Mesenchymal stem cell (in vitro differentiated cells and primary cell): Measurements from ENCODE around the gene KIF6.

Experiments
- DNase-seq: peaks from one replicate; pipeline ENCODE4 v3.0.0-alpha.2; 2013
- H2AFZ ChIP-seq: one replicate; pipeline ENCODE4 v1.6.1; 2013; ENCODE audit warnings: low read depth, mild to moderate bottlenecking, control low read depth, inconsistent platforms, low read length, moderate library complexity
- H2AK5ac ChIP-seq: 2 replicates; pipeline ENCODE4 v1.6.1; 2013; ENCODE audit warnings: low read length, moderate library complexity, mild to moderate bottlenecking, inconsistent platforms; ENCODE audit not compliant: severe bottlenecking
- H2BK120ac ChIP-seq: one replicate; pipeline ENCODE4 v1.6.1; 2013; ENCODE audit warnings: low read depth, mild to moderate bottlenecking, inconsistent platforms, low read length, moderate library complexity
- H2BK12ac ChIP-seq, 2 experiments: one replicate each; pipeline ENCODE4 v1.6.1; 2013; ENCODE audit warnings: inconsistent platforms in 2 of 2, low read length in 2 of 2, mild to moderate bottlenecking in 2 of 2, moderate library complexity in 2 of 2, control low read depth in 1 of 2
- H2BK15ac ChIP-seq: one replicate; pipeline ENCODE4 v1.6.1; 2013; ENCODE audit warnings: mild to moderate bottlenecking, low read depth, inconsistent platforms; ENCODE audit not compliant: poor library complexity, severe bottlenecking
- H2BK5ac ChIP-seq: 2 replicates; pipeline ENCODE4 v1.6.1; 2013; ENCODE audit warnings: low read depth, mild to moderate bottlenecking, low read length, control low read depth, inconsistent platforms; ENCODE audit not compliant: poor library complexity, severe bottlenecking
- H3K14ac ChIP-seq, 2 experiments: one replicate each; pipeline ENCODE4 v1.6.1; 2013; ENCODE audit warnings: inconsistent platforms in 2 of 2, low read length in 2 of 2, control low read depth in 1 of 2, mild to moderate bottlenecking in 1 of 2, moderate library complexity in 1 of 2
- H3K18ac ChIP-seq, 2 experiments: one replicate each; pipeline ENCODE4 v1.6.1; 2013; ENCODE audit warnings: inconsistent platforms in 2 of 2, low read length in 2 of 2, control low read depth in 1 of 2, low read depth in 1 of 2, mild to moderate bottlenecking in 1 of 2
- H3K23ac ChIP-seq, 2 experiments: one replicate each; pipeline ENCODE4 v1.6.1; 2013; ENCODE audit warnings: inconsistent platforms in 2 of 2, low read length in 2 of 2, mild to moderate bottlenecking in 2 of 2, moderate library complexity in 2 of 2, control low read depth in 1 of 2
- H3K27ac ChIP-seq: 2 replicates; pipeline ENCODE4 v1.5.1; 2013; ENCODE audit warnings: mild to moderate bottlenecking, moderate library complexity, low read length, control low read depth, inconsistent platforms; ENCODE audit not compliant: poor library complexity, severe bottlenecking
- H3K27me3 ChIP-seq, 2 experiments: 2 replicates each; pipeline versions ENCODE4 v1.6.1 to v1.7.0; 2013; ENCODE audit warnings: low read length in 2 of 2, mild to moderate bottlenecking in 2 of 2, moderate library complexity in 2 of 2, control low read depth in 1 of 2, inconsistent platforms in 1 of 2; ENCODE audit not compliant: control insufficient read depth in 1 of 2, insufficient read depth in 1 of 2
- H3K36me3 ChIP-seq, 2 experiments: 2 replicates each; pipeline versions ENCODE4 v1.6.1 to v1.7.0; 2013; ENCODE audit warnings: low read length in 2 of 2, control low read depth in 1 of 2, inconsistent platforms in 1 of 2, low read depth in 1 of 2, mild to moderate bottlenecking in 1 of 2; ENCODE audit not compliant: insufficient read depth in 2 of 2, control insufficient read depth in 1 of 2
- H3K4ac ChIP-seq, 2 experiments: one replicate each; pipeline ENCODE4 v1.6.1; 2013; ENCODE audit warnings: inconsistent platforms in 2 of 2, low read length in 2 of 2, mild to moderate bottlenecking in 2 of 2, moderate library complexity in 2 of 2, control low read depth in 1 of 2, low read depth in 1 of 2
- H3K4me1 ChIP-seq: 2 replicates; pipeline ENCODE4 v1.6.1; 2013; ENCODE audit warnings: low read depth, low read length, control low read depth; ENCODE audit not compliant: control insufficient read depth, insufficient read depth
- H3K4me2 ChIP-seq: 2 replicates; pipeline ENCODE4 v1.6.1; 2013; ENCODE audit warnings: low read length, mild to moderate bottlenecking, inconsistent platforms; ENCODE audit not compliant: poor library complexity, severe bottlenecking
- H3K4me3 ChIP-seq, 2 experiments: 2 replicates each; pipeline versions ENCODE4 v1.5.1 to v1.7.0; 2013; ENCODE audit warnings: low read length in 2 of 2, mild to moderate bottlenecking in 2 of 2, control low read depth in 1 of 2, low read depth in 1 of 2; ENCODE audit not compliant: insufficient read depth in 1 of 2
- H3K79me1 ChIP-seq: replicated peaks from 2 replicates; pipeline ENCODE4 v1.6.1; 2013; ENCODE audit warnings: mild to moderate bottlenecking, control low read depth, low read length, inconsistent platforms; ENCODE audit not compliant: poor library complexity, severe bottlenecking
- H3K9ac ChIP-seq: 2 replicates; pipeline ENCODE4 v1.7.0; 2013; ENCODE audit warnings: mild to moderate bottlenecking, low read length, moderate library complexity
- H3K9me3 ChIP-seq: 2 replicates; pipeline ENCODE4 v1.7.0; 2013; ENCODE audit warnings: mild to moderate bottlenecking, low read length; ENCODE audit not compliant: control insufficient read depth
- H4K8ac ChIP-seq: one replicate; pipeline ENCODE4 v1.6.1; 2013; ENCODE audit warnings: inconsistent platforms, mild to moderate bottlenecking, low read length, moderate library complexity
- H4K91ac ChIP-seq: one replicate; pipeline ENCODE4 v1.6.1; 2013; ENCODE audit warnings: mild to moderate bottlenecking, low read length, inconsistent platforms
- WGBS: methylation state at CpG from one replicate; pipeline ENCODE4 v1.1.7; 2013; ENCODE audit warnings: mixed read lengths; 5-methylcytosine and 5-hydroxymethylcytosine counted together

KIF6 gene

GRCh38 chr6:39304951-39305350, 420.3 kb downstream of the KIF6 start:
- Histone ChIP-seq H3K27me3 (peaks cover 21 to 34% of the 10 kb centered on the region in 2 experiments), H3K4me2 (no peak overlapping the region), H3K14ac (no peak overlapping the region), H3K9ac (no peak overlapping the region), H4K8ac (no peak overlapping the region), H2BK5ac (no peak overlapping the region), H3K9me3 (no peaks in the 10 kb centered on the region), H3K27ac (no peak overlapping the region), H2BK12ac (no peak overlapping the region), H2BK15ac (no peak overlapping the region), H2BK120ac (no peak overlapping the region), H3K18ac (no peak overlapping the region), H2AFZ (no peak overlapping the region), H2AK5ac (no peak overlapping the region), H3K23ac (no peak overlapping the region), H4K91ac (no peak overlapping the region), H3K79me1 (no peaks in the 10 kb centered on the region), H3K4ac (no peak overlapping the region), H3K4me1 (peaks cover 2% of the 10 kb centered on the region), H3K36me3 (no peaks in the 10 kb centered on the region), H3K4me3 (no peak overlapping the region)
- DNase-seq: no peak

DNA sequence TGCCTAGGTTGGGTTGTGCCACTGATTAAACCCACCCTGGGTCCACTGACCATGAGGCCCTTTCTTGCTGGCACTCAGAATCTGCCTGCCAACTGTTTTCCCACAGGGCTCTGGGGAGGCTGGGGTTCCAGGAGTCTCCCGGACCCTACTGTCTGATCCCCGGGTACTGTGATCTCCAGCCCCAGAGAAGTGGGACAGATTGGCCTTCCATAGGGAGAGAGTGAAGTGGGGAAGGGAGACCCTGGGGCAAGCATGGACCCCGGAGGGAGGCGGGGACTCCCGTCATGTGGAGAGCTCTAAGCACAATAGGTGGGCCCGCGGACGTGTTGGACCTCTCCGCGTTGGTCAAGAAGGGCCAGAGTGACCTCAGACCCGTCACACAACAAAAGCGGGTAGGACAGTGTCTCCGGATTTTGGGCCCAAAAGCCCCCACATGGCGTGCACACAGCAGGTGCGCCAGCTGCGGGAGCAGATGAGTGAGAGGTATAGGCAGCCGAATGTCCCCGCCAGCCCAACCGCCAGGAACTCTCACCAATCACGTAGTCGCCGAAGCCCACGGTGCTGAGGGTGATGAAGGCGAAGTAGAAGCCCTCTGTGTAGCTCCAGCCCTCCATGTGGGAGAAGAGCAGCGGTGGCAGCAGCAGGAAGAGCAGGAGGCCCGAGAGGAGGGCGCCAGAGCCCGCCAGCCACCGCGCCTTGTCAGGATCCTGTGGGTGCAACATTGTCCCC, 421.6 kb downstream of the KIF6 start:
- no peak overlapping the region for H2BK15ac ChIP-seq
- H2AFZ ChIP-seq: no peak overlapping the region
- H3K14ac ChIP-seq: no peak overlapping the region
- H3K23ac ChIP-seq: no peak overlapping the region
- no peak for DNase-seq
- no peak overlapping the region for H2BK5ac ChIP-seq
- H3K4ac ChIP-seq: no peak overlapping the region
- H3K18ac ChIP-seq: no peak overlapping the region
- H2AK5ac ChIP-seq: no peak overlapping the region
- H3K27me3 ChIP-seq: peaks cover 21 to 28% of the 10 kb centered on the region in 2 experiments
- no peak overlapping the region for H4K8ac ChIP-seq
- no peak overlapping the region for H3K27ac ChIP-seq
- H3K4me2 ChIP-seq: no peak overlapping the region
- H3K4me1 ChIP-seq: peaks cover 2% of the 10 kb centered on the region
- H2BK120ac ChIP-seq: no peak overlapping the region
- no peaks in the 10 kb centered on the region for H3K36me3 ChIP-seq
- 84% methylated on average over 30 of the region's 30 CpGs for WGBS
- no peaks in the 10 kb centered on the region for H3K9me3 ChIP-seq
- no peak overlapping the region for H3K9ac ChIP-seq
- no peaks in the 10 kb centered on the region for H3K79me1 ChIP-seq
- H4K91ac ChIP-seq: no peak overlapping the region
- no peak overlapping the region for H3K4me3 ChIP-seq
- H2BK12ac ChIP-seq: no peak overlapping the region

DNA sequence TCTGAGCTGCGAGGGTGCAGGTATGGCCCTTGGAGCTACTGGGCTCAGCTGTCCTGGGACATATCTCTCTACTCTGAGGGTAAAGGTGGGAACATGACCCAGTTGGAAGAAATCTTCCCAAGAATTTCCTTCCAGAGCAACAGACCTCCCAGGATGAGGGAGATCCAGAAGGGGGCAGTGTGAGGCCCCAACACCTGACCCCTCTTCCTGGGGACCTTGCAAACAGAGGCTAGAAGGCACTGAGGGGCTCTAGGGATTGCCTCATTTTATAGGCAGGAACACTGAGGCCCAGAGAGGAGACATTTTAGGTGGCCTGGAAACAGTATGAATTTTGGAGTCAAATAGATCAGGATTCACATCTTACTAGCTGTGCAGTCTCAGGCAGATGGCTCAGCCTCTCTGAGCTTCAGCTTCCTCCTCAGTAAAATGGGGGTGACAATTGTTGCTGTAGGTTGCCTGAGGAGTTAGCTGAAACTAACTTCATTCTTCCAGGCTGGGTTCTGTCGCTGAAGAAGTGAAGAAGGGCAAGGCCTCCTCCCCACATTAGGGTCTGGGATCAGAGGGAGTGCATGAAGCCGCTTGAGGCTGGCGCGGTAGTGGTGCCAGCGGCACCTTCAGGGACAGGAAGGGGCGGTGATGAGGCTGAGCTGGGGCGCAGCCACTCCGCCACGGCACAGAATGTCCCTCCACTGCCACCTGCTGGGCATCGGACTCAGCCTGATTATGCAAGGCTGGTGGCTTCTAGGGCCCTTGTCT, 422.4 kb downstream of the KIF6 start:
- peak; percentile 67 for DNase-seq
- Histone ChIP-seq H3K27ac (no peak overlapping the region), H2BK12ac (no peak overlapping the region), H4K91ac (no peak overlapping the region), H3K79me1 (no peaks in the 10 kb centered on the region), H3K9me3 (no peaks in the 10 kb centered on the region), H3K4ac (peak overlapping the region in 1 of 2 experiments; percentile 35), H3K27me3 (peaks cover 21 to 26% of the 10 kb centered on the region in 2 experiments), H2AK5ac (no peak overlapping the region), H3K9ac (peak overlapping the region; percentile 32), H2BK15ac (no peak overlapping the region), H3K23ac (no peak overlapping the region), H3K36me3 (no peaks in the 10 kb centered on the region), H3K14ac (no peak overlapping the region), H2AFZ (peak overlapping the region; percentile 75), H2BK5ac (no peak overlapping the region), H3K4me2 (peak overlapping the region; percentile 49), H3K4me3 (peak overlapping the region in 1 of 2 experiments; percentile 45), H4K8ac (peak overlapping the region; percentile 51), H3K18ac (no peak overlapping the region), H2BK120ac (no peak overlapping the region), H3K4me1 (peaks cover 2% of the 10 kb centered on the region)
- whole genome bisulfite sequencing: 9% methylated on average over 11 of the region's 11 CpGs

DNA sequence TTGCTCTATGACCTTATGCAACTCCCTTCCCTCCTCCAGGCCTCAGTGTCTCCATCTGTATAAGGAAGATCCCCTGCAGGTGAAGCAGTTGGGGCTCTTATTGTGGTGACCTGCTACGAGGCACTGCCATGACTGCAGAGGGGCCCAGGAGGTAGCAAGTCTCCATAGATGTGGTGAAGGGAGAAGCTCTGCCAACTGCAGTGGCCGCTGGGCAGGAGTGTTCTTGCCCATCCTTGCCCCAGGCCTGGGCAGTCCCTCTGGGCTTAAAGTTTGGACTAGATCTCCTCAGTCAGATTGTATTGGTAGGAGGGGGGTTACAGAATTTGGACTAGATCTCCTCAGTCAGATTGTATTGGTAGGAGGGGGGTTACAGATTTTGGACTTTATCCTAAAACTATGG, 423.2 kb downstream of the KIF6 start:
- Histone ChIP-seq H2BK5ac (no peak overlapping the region), H3K36me3 (no peaks in the 10 kb centered on the region), H3K9ac (no peak overlapping the region), H2BK15ac (no peak overlapping the region), H4K8ac (no peak overlapping the region), H3K14ac (no peak overlapping the region), H3K9me3 (no peaks in the 10 kb centered on the region), H3K79me1 (no peaks in the 10 kb centered on the region), H2BK120ac (no peak overlapping the region), H3K23ac (no peak overlapping the region), H3K4ac (no peak overlapping the region), H4K91ac (no peak overlapping the region), H3K4me2 (no peak overlapping the region), H3K27ac (no peak overlapping the region), H2BK12ac (no peak overlapping the region), H3K4me1 (peaks cover 2% of the 10 kb centered on the region), H3K27me3 (peaks cover 16 to 17% of the 10 kb centered on the region in 2 experiments), H2AK5ac (no peak overlapping the region), H3K18ac (no peak overlapping the region), H3K4me3 (no peak overlapping the region), H2AFZ (no peak overlapping the region)
- DNase-seq: no peak
- WGBS: 69% methylated on average over 2 of the region's 2 CpGs
